Activated CD8-positive, alpha-beta memory T cell treated with anti-CD3 and anti-CD28 coated beads, Interleukin-2, amount 50 U/mL, for 4 hours (primary cell): ENCODE data around the gene RPS4Y1.
"Not testable (repeated sequence)": the region's sequence is repeated elsewhere in the genome, so short reads cannot be mapped to it uniquely, and the experiment has no call there.

Experiments
- DNase-seq: peaks from one replicate; pipeline ENCODE4 v3.0.0-alpha.2; 2020

Gene RPS4Y1

DNA sequence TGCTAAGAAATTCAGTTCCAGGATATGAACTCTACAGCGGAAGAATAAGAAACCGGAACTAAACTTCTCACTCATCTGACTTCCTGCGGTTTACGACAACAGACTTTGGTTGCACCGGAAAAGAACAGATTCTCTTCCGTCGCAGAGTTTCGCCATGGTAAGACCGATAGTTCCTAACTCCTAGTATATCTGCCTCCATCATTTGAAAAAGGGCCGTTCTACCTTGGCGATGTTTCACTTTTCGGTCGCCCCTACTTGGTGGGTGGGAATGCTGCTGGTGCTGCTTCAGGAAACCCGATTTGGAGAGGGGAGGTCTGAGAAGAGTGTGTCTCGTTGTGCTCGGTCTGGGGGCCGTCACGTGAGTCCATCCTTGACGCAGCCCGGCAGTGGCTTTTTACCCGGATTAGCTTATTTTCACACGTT, at the start of gene RPS4Y1:
RPS4Y1 (plus strand) TSS at position 132 of the 423 bp plus-strand sequence; CDS start at position 155, 23 bp downstream.
- no peak for DNase-seq

DNA sequence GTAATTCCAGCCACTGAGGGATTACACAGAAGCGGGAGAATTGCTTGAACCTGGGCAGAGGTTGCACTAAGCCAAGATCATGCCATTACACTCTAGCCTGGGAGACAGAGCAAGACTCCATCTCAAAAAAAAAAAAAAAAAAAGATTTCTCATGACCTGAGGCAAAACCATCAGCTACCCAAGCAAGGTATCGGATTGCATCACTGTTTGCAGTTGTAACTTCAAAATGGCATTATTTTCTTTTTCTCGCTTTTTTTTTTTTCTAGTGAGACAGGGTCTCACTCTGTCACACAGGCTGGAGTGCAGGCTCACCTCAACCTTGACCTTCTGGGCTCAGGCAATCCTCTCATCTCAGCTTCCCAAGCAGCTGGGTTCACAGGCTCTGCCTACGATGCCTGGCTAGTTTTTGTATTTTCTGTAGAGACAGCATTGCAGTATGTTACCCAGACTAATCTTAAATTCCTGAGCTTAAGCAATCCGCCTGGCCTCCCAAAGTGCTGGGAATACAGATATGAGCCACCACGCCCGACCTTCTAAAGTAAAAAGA, 44.4 kb upstream of the RPS4Y1 start:
- no peak for DNase-seq

DNA sequence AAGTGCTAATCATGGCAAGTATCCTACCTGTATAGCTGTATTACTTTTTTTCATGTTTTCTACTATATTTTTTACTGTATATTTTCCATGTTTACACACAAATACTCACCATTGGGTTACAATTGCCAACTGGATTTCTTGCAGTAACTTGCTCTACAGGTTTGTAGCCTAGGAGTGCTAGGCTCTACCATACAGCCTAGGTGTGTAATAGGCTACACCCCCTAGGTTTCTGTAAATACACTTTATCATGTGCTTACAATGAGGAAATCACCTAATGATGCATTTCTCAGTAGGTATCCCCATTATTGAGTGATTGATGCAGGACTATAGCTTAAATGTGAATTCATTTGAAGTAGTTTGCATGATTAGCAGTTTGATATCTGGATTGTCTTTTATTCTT, 43.4 kb upstream of the RPS4Y1 start:
- DNase-seq = no peak

DNA sequence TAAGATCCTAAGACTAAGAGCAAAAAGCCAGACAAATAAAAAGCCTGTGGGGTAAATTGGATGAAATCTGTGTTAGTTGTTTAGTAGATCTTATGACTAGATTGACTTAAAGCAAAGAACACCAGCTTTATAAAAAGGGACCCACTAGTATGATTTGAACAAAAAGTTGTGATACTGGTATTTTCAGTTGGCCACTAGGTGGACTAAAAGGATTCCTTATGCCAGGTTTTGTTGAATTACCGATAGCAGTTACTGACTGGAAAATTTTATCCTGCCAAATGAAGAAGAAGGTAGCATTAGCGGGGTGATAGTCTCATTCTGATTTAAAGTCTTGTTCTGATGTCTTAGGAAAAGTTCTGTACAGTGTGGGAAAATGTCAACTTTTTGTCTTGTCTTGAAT, 41.2 kb upstream of the RPS4Y1 start:
- no peak for DNase-seq

DNA sequence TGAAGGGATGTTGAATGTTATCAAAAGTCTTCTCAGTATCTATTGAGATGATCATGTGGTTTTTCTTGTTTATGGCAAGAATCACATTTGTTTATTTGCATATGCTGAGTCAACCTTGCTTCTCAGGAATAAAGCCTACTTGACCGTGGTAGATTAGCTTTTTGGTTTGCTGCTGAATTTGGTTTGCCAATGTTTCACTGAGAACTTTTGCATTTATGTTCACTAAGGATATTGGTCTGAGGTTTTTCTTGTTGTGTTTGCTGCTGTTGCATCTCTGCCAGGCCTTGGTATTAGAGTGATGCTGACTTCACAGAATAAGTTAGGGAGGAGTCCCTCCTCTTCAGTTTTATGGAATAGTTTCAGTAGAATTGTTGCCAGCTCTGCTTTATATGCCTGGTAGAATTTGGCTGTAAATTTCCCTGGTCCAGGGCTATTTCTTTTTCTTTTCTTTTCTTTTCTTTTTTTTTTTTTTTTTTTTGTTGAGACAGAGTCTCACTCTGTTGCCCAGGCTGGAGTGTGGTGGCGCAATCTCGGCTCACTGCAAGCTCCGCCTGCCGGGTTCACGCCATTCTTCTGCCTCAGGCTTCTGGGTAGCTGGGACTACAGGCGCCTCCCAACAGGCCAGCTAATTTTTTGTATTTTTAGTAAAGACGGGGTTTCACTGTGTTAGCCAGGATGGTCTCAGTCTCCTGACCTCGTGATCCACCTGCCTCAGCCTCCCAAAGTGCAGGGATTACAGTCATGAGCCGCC, 24.1 kb upstream of the RPS4Y1 start:
- not testable (repeated sequence) for DNase-seq

DNA sequence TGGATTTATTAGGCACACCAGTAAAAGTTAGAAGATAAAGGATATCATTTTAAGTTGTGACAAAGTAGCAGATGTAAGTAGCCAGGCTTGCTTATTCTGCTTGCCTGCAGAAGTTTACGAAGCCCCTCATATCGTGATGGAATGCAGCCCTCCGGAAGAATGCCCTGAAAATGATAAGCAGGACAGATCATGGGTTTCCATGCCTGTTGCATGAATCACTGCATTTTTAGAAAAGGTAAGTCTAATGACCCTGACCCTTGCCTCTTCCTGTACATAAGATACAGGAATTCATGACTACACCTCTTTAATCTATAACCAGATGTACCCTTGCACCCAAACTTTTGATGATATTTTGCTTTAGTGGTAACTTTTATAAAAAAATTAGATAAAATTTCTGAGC, 16.9 kb upstream of the RPS4Y1 start:
- DNase-seq = no peak

DNA sequence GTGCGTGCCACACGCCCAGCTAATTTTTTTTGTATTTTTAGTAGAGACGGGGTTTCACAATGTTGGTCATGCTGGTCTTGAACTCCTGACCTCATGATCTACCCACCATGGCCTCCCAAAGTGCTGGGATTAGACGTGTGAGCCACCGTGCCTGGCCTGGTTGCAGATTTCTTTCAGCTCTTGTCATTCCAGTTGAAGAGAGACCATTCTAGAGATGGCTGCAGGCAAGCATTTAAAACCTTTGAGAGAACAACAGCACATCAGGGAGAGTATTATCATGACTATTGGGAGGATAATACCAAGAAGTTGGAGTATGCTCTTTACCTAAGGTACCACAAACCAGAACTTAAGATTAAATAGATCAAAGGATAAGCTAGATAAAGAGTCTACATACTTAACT, 12.9 kb upstream of the RPS4Y1 start:
- DNase-seq = no peak

DNA sequence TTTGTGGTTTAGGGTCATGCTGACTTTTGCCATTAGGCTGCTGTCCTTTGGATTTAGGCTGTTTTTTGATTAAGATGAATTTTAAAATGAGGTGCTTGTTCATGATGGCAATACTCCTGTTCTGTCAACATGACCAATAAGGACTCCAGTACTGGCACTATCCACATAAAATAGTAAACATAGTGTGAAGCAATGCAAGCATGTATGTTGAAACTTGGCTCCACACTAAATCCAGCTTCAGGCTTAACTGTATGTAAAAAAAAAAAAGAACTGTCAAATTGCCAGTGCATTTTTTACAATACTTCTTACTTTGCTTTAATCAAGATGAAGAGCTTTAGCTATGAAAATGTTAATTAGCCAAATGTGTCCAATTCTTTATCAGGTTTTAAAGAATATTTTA, 6.2 kb upstream of the RPS4Y1 start:
- no peak for DNase-seq

DNA sequence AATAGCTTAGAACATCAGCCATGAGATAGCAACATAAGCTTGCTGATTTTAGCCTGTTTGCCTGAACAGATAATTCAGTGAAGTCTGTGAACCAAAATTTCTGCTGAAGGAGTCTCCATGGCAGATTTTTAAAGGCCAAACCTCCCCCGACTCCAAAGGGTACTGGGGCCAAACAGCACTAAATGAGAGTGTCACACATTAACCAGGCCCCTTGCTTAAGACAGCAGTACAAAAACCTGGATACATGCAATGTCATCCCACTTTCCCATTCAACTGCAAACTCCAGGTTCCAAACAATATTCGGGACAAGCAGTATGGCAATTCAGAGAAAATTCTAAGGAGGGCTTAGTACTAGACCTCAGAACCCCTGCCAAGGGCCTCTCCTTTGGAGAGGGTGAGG, 4.3 kb upstream of the RPS4Y1 start:
- no peak for DNase-seq

DNA sequence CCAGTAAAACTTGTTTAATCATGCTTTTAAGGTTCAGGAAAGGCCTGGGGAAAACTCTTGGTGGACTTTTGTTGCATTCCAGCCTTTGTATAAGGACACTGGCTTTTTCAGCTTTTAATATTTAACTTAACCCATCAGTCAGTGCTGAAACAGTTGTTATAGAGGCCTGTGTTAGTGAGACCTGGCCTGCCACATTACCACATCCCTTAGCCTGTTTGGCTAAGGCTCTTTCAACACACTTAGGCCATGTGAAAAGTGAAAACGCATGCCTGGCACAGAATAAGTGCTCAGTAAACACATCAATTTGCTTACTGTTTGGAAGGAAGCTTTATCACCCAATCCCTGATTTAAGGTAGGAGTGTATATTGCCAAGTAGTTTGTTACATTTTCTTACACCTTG, 3.5 kb upstream of the RPS4Y1 start:
- DNase-seq = no peak

DNA sequence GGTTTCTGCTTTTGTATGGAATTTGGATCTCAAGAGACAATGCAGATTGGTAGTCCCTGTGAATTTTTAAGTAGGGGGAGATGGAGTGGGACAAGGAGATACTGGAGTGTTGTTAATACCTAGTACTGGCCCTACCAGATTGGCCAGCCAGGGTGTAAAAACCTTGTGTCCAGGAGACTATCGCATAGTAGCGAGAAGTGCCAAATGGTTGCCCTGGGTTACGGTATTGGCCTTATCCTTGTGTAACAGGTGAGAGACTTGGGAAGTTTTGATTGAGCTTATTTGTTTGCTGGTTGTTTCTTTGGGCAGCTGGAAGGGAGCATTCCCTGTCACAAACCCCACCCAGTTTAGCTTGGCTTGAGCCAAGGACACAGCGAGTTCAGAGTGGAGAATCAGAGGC, 5.4 kb downstream of the RPS4Y1 start:
- no peak for DNase-seq

DNA sequence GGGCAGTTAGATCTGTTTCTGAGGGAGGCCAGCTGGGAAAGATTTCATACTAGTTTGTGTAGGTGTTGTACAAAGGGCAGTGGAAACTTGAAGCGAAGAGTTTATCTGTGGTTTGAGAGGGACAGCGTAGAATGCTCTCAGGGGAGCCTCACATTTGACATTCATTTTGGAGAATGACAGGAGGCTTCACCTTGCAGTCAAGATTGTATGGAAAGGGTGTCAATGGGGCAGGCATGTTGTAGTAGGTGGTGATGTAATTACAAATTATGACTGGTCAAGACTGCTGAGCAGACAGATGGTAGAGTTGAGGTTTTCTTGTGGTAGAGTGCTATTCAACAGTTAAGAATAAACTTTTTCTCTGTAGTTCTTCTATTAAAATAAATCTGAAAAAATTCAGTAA, 7.0 kb downstream of the RPS4Y1 start:
- no peak for DNase-seq

DNA sequence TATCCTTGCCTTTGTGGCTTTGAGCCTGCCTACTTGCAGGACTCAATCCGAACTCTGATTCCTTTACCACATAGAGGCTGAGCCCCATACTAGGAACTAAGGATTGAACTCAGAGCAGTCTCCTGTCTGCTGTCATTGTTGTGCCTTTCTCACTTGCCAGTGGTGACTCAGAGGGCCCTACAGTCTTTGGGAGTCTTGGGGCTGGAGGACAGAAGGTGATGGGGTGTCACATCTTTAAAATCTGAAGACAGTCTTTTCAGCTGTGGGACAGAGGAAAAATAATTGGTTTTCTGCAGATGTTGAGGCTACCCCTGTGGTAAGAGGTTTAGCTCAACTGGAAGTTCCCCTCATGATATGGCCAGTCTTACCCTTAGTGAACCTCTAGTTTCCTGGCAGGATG, 8.0 kb downstream of the RPS4Y1 start:
- DNase-seq = no peak

DNA sequence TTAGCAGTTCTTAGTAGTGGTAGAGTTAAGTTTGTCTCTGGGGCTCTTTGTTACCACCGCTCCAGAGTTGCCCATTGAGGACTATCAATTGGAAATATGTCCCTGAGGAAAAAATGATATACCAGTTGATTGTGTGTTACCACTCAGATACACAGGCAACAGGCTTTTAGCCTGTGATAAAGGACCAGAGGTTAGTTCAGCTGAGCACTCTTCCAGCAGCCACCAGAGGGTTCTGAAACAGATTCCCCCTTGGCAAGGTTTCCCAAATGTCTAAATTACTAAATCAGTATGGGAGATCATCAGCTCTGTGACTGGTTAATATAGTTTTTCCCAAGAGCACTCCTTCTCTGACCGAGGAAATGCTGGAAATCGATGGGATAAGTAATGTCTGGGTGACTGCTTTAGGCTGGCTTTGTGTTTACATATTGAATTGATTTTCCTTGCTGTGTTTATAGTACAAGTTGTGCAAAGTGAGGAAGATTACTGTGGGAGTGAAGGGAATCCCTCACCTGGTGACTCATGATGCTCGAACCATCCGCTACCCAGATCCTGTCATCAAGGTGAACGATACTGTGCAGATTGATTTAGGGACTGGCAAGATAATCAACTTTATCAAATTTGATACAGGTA, 12.9 kb downstream of the RPS4Y1 start:
- no peak for DNase-seq

DNA sequence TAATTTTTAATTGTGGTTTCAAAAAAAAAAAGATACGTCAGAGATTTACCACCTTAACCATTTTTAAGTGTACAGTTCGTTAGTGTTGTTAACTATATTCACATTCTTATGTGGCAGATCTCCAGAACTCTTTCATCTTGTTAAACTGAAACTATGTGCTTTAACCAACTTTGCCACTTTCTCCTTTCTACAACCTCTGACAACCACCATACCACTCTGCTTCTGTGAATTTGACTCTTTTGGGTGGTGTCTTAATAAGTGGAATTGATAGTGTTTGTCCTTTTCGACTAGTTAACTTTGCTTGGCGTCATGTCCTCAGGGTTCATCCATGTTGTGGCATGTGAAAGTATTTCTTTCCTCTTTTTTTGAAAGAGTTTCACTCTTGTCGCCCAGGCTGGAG, 15.7 kb downstream of the RPS4Y1 start:
- DNase-seq = no peak

DNA sequence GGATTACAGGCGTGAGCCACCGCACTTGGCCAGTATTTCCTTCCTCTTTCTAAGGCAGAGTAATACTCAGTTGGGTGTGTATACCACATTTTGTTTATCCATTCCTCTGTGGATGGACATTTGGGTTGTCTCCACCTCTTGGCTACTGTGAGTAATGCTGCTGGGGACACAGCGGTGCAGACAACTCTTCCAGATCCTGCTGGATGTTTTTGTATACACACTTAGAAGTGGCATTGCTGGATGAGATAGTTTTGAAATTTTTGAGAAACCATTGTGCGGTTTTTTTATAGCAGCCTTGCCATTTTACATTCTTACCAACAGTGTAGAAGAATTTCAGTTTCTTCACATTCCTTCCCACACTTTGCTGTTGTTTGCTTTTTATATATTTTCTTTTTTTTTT, 16.3 kb downstream of the RPS4Y1 start:
- no peak for DNase-seq

DNA sequence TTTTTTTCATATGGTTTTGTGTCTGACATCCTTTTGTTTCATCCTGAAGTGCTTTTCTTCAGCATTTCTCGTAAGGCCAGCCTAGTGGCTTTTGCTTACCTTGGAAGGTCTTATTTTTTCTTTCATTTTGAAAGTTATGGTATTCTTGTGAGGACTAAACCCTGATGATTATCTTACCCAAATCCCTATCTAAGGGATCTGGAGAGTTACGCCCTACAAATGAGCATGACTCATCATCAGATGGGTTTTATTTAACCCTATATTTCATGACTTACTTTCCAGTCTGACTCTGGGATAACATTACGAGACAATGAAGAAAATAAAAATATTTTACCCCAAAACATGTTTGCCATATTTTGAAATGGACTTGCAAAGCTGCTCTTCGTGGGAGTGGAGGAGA, 18.4 kb downstream of the RPS4Y1 start:
- no peak for DNase-seq

DNA sequence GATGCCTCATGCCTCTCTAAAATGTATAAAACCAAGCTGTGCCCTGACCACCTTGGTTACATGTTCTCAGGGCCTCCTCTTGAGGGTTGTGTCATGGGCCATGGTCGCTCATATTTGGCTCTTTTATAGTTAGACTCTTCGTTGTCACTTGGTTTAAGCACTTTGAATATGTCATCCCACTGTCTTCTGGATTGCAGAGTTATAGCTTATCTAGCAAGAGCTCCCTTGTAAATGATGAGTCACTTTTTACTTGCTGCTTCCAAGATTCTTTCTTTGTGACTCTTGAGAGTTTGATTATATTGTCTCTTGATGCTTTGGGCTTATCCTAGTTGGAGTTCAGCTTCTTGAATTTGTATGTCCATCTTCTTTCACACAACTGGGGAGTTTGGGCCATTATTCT, 19.1 kb downstream of the RPS4Y1 start:
- no peak for DNase-seq

DNA sequence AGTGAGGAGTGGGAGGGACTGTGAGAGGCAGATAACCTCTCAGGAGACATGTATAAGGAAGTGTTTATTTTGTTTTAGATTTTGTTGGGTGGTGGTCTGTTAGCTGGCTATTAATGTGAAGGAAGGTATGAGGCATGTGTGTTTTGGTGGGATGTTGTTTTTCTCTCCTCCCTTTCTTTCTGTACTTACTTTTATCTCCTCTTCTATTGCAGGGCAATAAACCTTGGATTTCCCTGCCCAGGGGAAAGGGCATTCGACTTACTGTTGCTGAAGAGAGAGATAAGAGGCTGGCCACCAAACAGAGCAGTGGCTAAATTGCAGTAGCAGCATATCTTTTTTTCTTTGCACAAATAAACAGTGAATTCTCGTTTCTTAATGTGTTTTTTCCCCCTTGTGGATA, 25.2 kb downstream of the RPS4Y1 start:
- no peak for DNase-seq

DNA sequence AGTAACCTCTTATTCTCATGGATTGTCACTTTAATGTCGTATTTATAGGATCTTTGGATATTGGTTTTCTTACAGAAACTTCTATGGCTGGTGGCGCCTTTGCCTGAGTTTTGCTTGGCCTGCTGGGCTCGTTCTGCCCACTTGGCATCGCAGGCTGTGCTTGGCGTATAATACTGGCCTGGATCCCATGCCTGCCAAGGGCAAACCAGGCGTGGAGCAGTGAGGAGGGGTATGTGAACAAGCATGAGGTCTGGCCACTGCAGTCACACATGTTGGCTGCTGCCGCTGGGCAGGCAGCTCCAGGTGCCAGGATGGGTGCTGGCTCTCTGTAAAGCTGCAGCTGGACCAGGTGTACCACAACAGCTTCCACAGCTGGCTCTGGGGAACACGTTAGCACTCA, 26.1 kb downstream of the RPS4Y1 start:
- no peak for DNase-seq

DNA sequence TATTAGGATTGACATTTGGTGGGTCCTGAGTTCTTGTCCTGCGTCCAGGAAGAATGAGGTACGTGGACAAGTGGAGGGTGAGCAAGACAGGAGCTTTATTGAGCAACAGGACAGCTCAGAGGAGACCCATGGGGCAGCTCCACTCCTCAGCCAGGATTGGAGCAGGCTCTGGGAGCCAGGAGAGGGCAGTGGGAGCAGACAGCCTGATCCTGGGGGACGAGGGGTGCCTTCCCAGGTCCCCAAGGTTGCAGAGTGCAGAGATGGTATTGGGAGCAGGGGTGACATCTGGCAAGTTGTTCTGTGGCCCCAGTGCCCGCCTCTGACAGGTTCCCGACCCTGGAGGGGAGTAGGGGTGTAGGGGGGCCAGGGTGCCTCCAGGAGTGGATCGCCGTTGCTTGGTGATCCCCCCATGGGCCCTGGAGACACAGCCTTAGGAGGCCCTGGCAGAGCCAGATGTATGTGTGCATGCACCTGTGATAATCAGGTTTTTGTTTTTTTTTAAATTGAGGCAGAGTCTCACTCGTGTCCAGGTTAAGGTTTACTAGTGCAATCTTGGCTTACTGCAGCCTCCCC, 26.7 kb downstream of the RPS4Y1 start:
- no peak for DNase-seq

DNA sequence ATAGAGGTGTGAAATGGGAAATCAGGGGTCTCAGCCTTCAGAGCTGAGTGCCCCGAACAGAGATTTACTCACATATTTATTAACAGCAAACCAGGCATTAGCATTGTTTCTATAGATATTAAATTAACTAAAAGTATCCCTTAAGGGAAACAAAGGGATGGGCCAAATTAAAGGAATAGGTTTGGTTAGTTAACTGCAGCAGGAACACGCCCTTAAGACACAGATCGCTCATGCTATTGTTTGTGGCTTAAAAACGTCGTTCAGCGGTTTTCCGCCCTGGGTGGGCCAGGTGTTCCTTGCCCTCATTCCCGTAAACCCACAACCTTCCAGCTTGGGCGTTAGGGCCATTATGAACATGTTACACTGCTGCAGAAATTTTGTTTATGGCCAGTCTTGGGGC, 30.8 kb downstream of the RPS4Y1 start:
- not testable (repeated sequence) for DNase-seq

DNA sequence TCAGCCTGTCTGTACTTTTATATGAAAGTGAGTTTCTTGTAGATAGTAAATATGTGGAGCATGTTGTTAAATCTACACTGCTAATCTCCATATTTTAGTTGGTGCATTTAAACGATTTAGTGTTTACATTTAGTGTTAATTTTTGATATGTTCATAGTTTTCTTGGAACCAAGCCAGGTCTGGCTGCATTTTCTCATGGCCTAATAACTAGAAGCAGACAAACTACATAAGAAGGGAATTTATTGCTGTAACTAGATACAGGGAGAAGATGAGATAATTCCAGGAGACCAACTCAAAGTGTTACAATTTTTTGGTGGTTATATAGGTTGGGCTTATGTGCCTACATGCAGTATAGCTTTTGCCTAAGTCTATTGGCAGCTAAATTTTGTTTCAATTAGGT, 32.8 kb downstream of the RPS4Y1 start:
- no peak for DNase-seq

DNA sequence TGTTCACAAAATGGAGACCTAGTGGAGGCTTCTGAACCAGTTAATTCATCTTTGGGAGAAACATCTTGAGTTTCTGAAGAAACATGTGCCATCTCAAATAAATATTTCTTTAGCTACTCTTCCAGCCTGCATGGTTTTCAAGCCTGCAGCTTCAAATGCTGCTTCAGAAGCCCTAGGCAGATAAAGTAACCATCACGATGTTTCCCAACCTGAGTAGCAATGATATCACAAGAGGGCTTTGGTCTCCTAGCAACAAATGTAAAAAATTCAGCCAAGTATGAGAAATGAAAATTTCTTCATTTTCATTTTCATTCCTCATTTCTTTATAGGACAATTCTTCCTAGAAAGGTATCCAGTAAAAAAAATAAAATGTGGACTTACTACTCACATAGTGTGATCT, 42.2 kb downstream of the RPS4Y1 start:
- no peak for DNase-seq
